T-cell (primary cell): Measurements from ENCODE around the gene AKAP9. TPM values are rescaled to one million over a fixed set of nuclear protein-coding genes. Genes with fewer than 3 reads are reported as not detected.
"Not testable (repeated sequence)": the region's sequence is repeated elsewhere in the genome, so short reads cannot be mapped to it uniquely, and the experiment has no call there.

ENCODE experiments used
- ATAC-seq, 4 experiments: fragments of 200-7000 bp in 3 of 4; fragments of 150-1000 bp in 1 of 4; cut with Tn5 transposase; replicated peaks in 1 of 4; 1 replicate in 3 of 4; 2 replicates in 1 of 4; pipeline ENCODE4 v1.10.0; 2021; ENCODE audit warnings: moderate library complexity in 3 of 4, mild to moderate bottlenecking in 2 of 4, moderate number of reproducible peaks in 1 of 4
- CTCF ChIA-PET, 2 donors: fragments of 300-600 bp; sonication (Branson Sonifier 250); formaldehyde crosslinking; loops; one replicate each; lab custom pipeline; 2022; ENCODE audit warnings: antibody characterized with exemption in 2 of 2; lab: Charles Lee
- POLR2A ChIA-PET, 2 donors: fragments of 300-600 bp; sonication (Branson Sonifier 250); formaldehyde crosslinking; loops; one replicate each; lab custom pipeline; 2022; ENCODE audit warnings: antibody characterized with exemption in 2 of 2; lab: Charles Lee
- DNase-seq, 35 experiments: peaks; one replicate each; pipeline versions ENCODE4 v3.0.0 to v3.0.0-alpha.2; 2013 to 2023
- H3K27ac ChIP-seq: one replicate; pipeline ENCODE4 v1.5.1; 2013; ENCODE audit warnings: low read length
- H3K27me3 ChIP-seq, 2 experiments: replicated peaks in 1 of 2; 1 replicate in 1 of 2; 2 replicates in 1 of 2; pipeline versions ENCODE4 v1.6.1 to v1.7.0; 2013; ENCODE audit warnings: low read length in 1 of 2, mixed read lengths in 1 of 2; ENCODE audit not compliant: control insufficient read depth in 2 of 2, insufficient read depth in 2 of 2; ENCODE audit errors: extremely low read depth in 1 of 2
- H3K36me3 ChIP-seq, 2 donors: 1 replicate in 1 of 2; 2 replicates in 1 of 2; pipeline versions ENCODE4 v1.6.1 to v1.7.0; 2013; ENCODE audit warnings: low read length in 1 of 2; ENCODE audit not compliant: control insufficient read depth in 2 of 2, insufficient read depth in 1 of 2; ENCODE audit errors: extremely low read depth in 1 of 2
- H3K4me1 ChIP-seq, 2 experiments: 1 replicate in 1 of 2; 2 replicates in 1 of 2; pipeline versions ENCODE4 v1.6.1 to v1.7.0; 2013; ENCODE audit warnings: low read length in 2 of 2, mixed read lengths in 1 of 2; ENCODE audit not compliant: insufficient read depth in 2 of 2, control insufficient read depth in 1 of 2; ENCODE audit errors: extremely low read depth in 1 of 2
- H3K4me3 ChIP-seq, 2 donors: 1 replicate in 1 of 2; 2 replicates in 1 of 2; pipeline versions ENCODE4 v1.5.1 to v1.7.0; 2013; ENCODE audit warnings: mild to moderate bottlenecking in 2 of 2, low read length in 1 of 2, moderate library complexity in 1 of 2; ENCODE audit not compliant: control insufficient read depth in 1 of 2; ENCODE audit errors: extremely low read depth in 1 of 2
- H3K9me3 ChIP-seq: 2 replicates; pipeline ENCODE4 v1.7.0; 2013
- H3K27ac Mint-ChIP-seq, 2 donors: one replicate each; pipeline ENCODE4 v1.8.0; 2020 to 2021; ENCODE audit warnings: mild to moderate bottlenecking in 2 of 2, mixed read lengths in 2 of 2
- H3K27me3 Mint-ChIP-seq, 2 donors: one replicate each; pipeline ENCODE4 v1.8.0; 2021 to 2022; ENCODE audit warnings: mixed read lengths in 2 of 2
- H3K36me3 Mint-ChIP-seq: one replicate; pipeline ENCODE4 v1.8.0; 2021; ENCODE audit warnings: mixed read lengths
- H3K4me1 Mint-ChIP-seq, 3 donors: one replicate each; pipeline ENCODE4 v1.8.0; 2020 to 2022; ENCODE audit warnings: mixed read lengths in 3 of 3, mild to moderate bottlenecking in 1 of 3
- H3K4me3 Mint-ChIP-seq, 3 donors: one replicate each; pipeline ENCODE4 v1.8.0; 2020 to 2022; ENCODE audit warnings: mild to moderate bottlenecking in 3 of 3, mixed read lengths in 3 of 3, moderate library complexity in 3 of 3
- H3K9me3 Mint-ChIP-seq, 3 donors: one replicate each; pipeline ENCODE4 v1.8.0; 2020 to 2022; ENCODE audit warnings: mixed read lengths in 3 of 3
- WGBS: methylation state at CpG from one replicate; pipeline ENCODE4 v1.1.5; 2013; ENCODE audit warnings: missing lambda C conversion rate; ENCODE audit not compliant: insufficient coverage; 5-methylcytosine and 5-hydroxymethylcytosine counted together
- total RNA-seq, 35 experiments: library from RNA in 6 of 35; stranded (reverse) in 6 of 35; fragments of 120-200 nt in 1 of 35; gene quantifications; one replicate each; pipeline versions ENCODE4 v1.2.1 to v1.2.4 and lab custom pipeline; 2013 to 2026

AKAP9 gene
- total RNA-seq, 5 donors from 2014 or later (not counting 1 experiment from before 2014, with no cell fraction given) = 59.6 to 83.3 (median 69.0) TPM

GRCh38 chr7:91947948-91948347, 7.3 kb downstream of the AKAP9 start:
- ChIA-PET CTCF (no interaction called here), POLR2A (no interaction called here)

GRCh38 chr7:91949221-91950009, 8.8 kb downstream of the AKAP9 start:
- WGBS = no CpG with 5 or more reads among the region's 1 CpG
- no peaks in the 10 kb centered on the region for H3K27me3 Mint-ChIP-seq
- ChIA-PET POLR2A (no interaction called here), CTCF (no interaction called here)
- no peak overlapping the region for H3K27ac Mint-ChIP-seq
- peaks cover 0 to 16% of the 10 kb centered on the region in 2 experiments for H3K4me1 ChIP-seq
- DNase-seq = no peak
- H3K4me3 Mint-ChIP-seq = no peak overlapping the region
- H3K9me3 ChIP-seq = no peaks in the 10 kb centered on the region
- H3K27me3 ChIP-seq = no peaks in the 10 kb centered on the region
- peaks cover 57 to 81% (median 63%) of the 10 kb centered on the region in 3 donors for H3K4me1 Mint-ChIP-seq
- no peak overlapping the region for H3K27ac ChIP-seq
- H3K36me3 ChIP-seq = peaks cover 0 to 5% of the 10 kb centered on the region in 2 donors
- H3K4me3 ChIP-seq = no peak overlapping the region
- peaks cover 0 to 5% (median 0%) of the 10 kb centered on the region in 3 donors for H3K9me3 Mint-ChIP-seq
- no peak for ATAC-seq
- H3K36me3 Mint-ChIP-seq = peaks cover 34% of the 10 kb centered on the region

More at GRCh38 chr7:91947948-91948347, 7.3 kb downstream of the AKAP9 start:
- peaks cover 0 to 5% (median 0%) of the 10 kb centered on the region in 3 donors for H3K9me3 Mint-ChIP-seq
- peaks cover 62 to 71% (median 68%) of the 10 kb centered on the region in 3 donors for H3K4me1 Mint-ChIP-seq
- no peaks in the 10 kb centered on the region for H3K27me3 Mint-ChIP-seq
- ATAC-seq (no peak), DNase-seq (no peak)
- Histone ChIP-seq H3K4me3 (no peak overlapping the region), H3K36me3 (peaks cover 0 to 2% of the 10 kb centered on the region in 2 donors), H3K27ac (no peak overlapping the region), H3K27me3 (no peaks in the 10 kb centered on the region), H3K9me3 (no peaks in the 10 kb centered on the region), H3K4me1 (peaks cover 3 to 16% of the 10 kb centered on the region in 2 experiments)
- H3K4me3 Mint-ChIP-seq = no peak overlapping the region
- H3K27ac Mint-ChIP-seq = no peak overlapping the region
- H3K36me3 Mint-ChIP-seq = peaks cover 34% of the 10 kb centered on the region
- WGBS = no CpG with 5 or more reads among the region's 1 CpG

- Histone ChIP-seq H3K36me3 (peaks cover 0 to 5% of the 10 kb centered on the region in 2 donors), H3K27me3 (no peaks in the 10 kb centered on the region), H3K4me1 (peaks cover 0 to 8% of the 10 kb centered on the region in 2 experiments), H3K9me3 (no peaks in the 10 kb centered on the region), H3K4me3 (no peak overlapping the region), H3K27ac (no peak overlapping the region)
- no peaks in the 10 kb centered on the region for H3K27me3 Mint-ChIP-seq
- ChIA-PET POLR2A (no interaction called here), CTCF (interaction anchor here (0.7 to 2.2 kb wide), 5 partner anchors 12 to 73 kb away, joined by 3 to 6 read pairs (median 3); partner anchors contain the start of gene AKAP9 (in 1 of the 2))
- WGBS = no CpG with 5 or more reads among the region's 3 CpGs
- no peak overlapping the region for H3K27ac Mint-ChIP-seq
- H3K4me3 Mint-ChIP-seq = no peak overlapping the region
- no peaks in the 10 kb centered on the region for H3K9me3 Mint-ChIP-seq
- DNase-seq (peak in 1 of 35 experiments; percentile 33), ATAC-seq (no peak)
- H3K36me3 Mint-ChIP-seq = peaks cover 23% of the 10 kb centered on the region
- peaks cover 49 to 64% (median 50%) of the 10 kb centered on the region in 3 donors for H3K4me1 Mint-ChIP-seq
These were observed 13.0 kb downstream of the AKAP9 start for GRCh38 chr7:91953618-91954017.

- no CpG with 5 or more reads among the region's 2 CpGs for WGBS
- not testable (repeated sequence) for H3K4me3 Mint-ChIP-seq, H3K9me3 Mint-ChIP-seq, H3K4me3 ChIP-seq, H3K27me3 ChIP-seq, H3K9me3 ChIP-seq, ATAC-seq, H3K27me3 Mint-ChIP-seq, H3K27ac ChIP-seq, H3K27ac Mint-ChIP-seq, H3K4me1 ChIP-seq, H3K36me3 ChIP-seq, DNase-seq
- POLR2A ChIA-PET = interaction anchor here in 1 of 2 donors (0.7 kb wide), 1 partner anchor 607 kb away, joined by 5 read pairs; no protein-coding TSS in a partner anchor
- Mint-ChIP-seq H3K36me3 (peaks cover 19% of the 10 kb centered on the region), H3K4me1 (peaks cover 39 to 53% (median 46%) of the 10 kb centered on the region in 3 donors)
- CTCF ChIA-PET = interaction anchor here (0.6 to 0.9 kb wide), 4 partner anchors 10 to 677 kb away, joined by 3 to 4 read pairs (median 3); no protein-coding TSS in a partner anchor
These were observed 15.8 kb downstream of the AKAP9 start for GRCh38 chr7:91956464-91956863.

GRCh38 chr7:91957232-91957631, 16.6 kb downstream of the AKAP9 start:
- H3K4me1 Mint-ChIP-seq = peaks cover 32 to 45% (median 41%) of the 10 kb centered on the region in 3 donors
- Histone ChIP-seq H3K27ac (no peak overlapping the region), H3K9me3 (no peaks in the 10 kb centered on the region), H3K27me3 (no peaks in the 10 kb centered on the region), H3K36me3 (peaks cover 0 to 5% of the 10 kb centered on the region in 2 donors), H3K4me1 (peaks cover 0 to 2% of the 10 kb centered on the region in 2 experiments), H3K4me3 (no peak overlapping the region)
- POLR2A ChIA-PET = no interaction called here
- DNase-seq (no peak), ATAC-seq (no peak)
- WGBS = no CpG with 5 or more reads among the region's 1 CpG
- H3K4me3 Mint-ChIP-seq = no peak overlapping the region
- H3K27ac Mint-ChIP-seq = no peak overlapping the region
- H3K27me3 Mint-ChIP-seq = no peaks in the 10 kb centered on the region
- peaks cover 14% of the 10 kb centered on the region for H3K36me3 Mint-ChIP-seq
- CTCF ChIA-PET = interaction anchor here in 1 of 2 donors (0.9 kb wide), 1 partner anchor 11 kb away, joined by 3 read pairs; no protein-coding TSS in a partner anchor
- H3K9me3 Mint-ChIP-seq = no peaks in the 10 kb centered on the region

- Histone ChIP-seq H3K4me3 (no peak overlapping the region), H3K27me3 (no peaks in the 10 kb centered on the region), H3K27ac (no peak overlapping the region), H3K9me3 (no peaks in the 10 kb centered on the region), H3K4me1 (no peaks in the 10 kb centered on the region), H3K36me3 (peaks cover 0 to 5% of the 10 kb centered on the region in 2 donors)
- ChIA-PET CTCF (no interaction called here), POLR2A (no interaction called here)
- no CpG with 5 or more reads among the region's 1 CpG for WGBS
- no peaks in the 10 kb centered on the region for H3K9me3 Mint-ChIP-seq
- peaks cover 28 to 39% (median 37%) of the 10 kb centered on the region in 3 donors for H3K4me1 Mint-ChIP-seq
- DNase-seq (no peak), ATAC-seq (no peak)
- no peak overlapping the region for H3K27ac Mint-ChIP-seq
- no peak overlapping the region for H3K4me3 Mint-ChIP-seq
- no peaks in the 10 kb centered on the region for H3K27me3 Mint-ChIP-seq
- H3K36me3 Mint-ChIP-seq = peaks cover 11% of the 10 kb centered on the region
These were observed 17.2 kb downstream of the AKAP9 start for GRCh38 chr7:91957823-91958222.
